Endothelial cell of umbilical vein (primary cell): ENCODE measurements around the gene TBCD. TPM values are rescaled to one million over a fixed set of nuclear protein-coding genes. Genes with fewer than 3 reads are reported as not detected.

Experiments
- BruUV-seq: library from RNA; stranded (reverse); fragments of 400-500 nt; replicated peaks from 2 replicates; lab custom pipeline; 2021; lab: Mats Ljungman, UMichigan
- CTCF ChIA-PET: fragments of 300-600, 350-600 bp; sonication (Branson Sonifier 250); formaldehyde crosslinking; loops from one replicate; lab custom pipeline; 2021; ENCODE audit warnings: antibody characterized with exemption, inconsistent platforms; lab: Charles Lee
- POLR2A ChIA-PET: fragments of 300-600, 350-600 bp; sonication (Branson Sonifier 250); formaldehyde crosslinking; loops from one replicate; lab custom pipeline; 2021; ENCODE audit warnings: antibody characterized with exemption, inconsistent platforms; lab: Charles Lee
- DNase-seq: peaks from one replicate; pipeline ENCODE4 v3.0.0-alpha.2; 2011; ENCODE audit warnings: low read depth, low spot score
- FAIRE-seq: peaks from 2 replicates; lab custom pipeline; 2011; peaks lifted over from hg19 to GRCh38; lab: Jason Lieb, UNC
- H2AFZ ChIP-seq: 2 replicates; pipeline ENCODE4 v1.6.0; 2012; ENCODE audit warnings: low read depth, low read length, control low read depth, inconsistent platforms
- H3K27ac ChIP-seq: 2 replicates; pipeline ENCODE4 v1.5.1; 2011; ENCODE audit warnings: low read depth, mild to moderate bottlenecking, control low read depth, low read length, moderate library complexity; ENCODE audit not compliant: insufficient read depth
- H3K27me3 ChIP-seq, 2 experiments: 2 replicates each; pipeline versions ENCODE4 v1.6.0 to v1.6.1; 2011; ENCODE audit warnings: low read length in 2 of 2, mixed read lengths in 1 of 2; ENCODE audit not compliant: control insufficient read depth in 2 of 2, insufficient read depth in 2 of 2
- H3K36me3 ChIP-seq, 2 experiments: 2 replicates in 1 of 2; 3 replicates in 1 of 2; pipeline ENCODE4 v1.5.1; 2011; ENCODE audit warnings: low read length in 2 of 2, mild to moderate bottlenecking in 1 of 2, moderate library complexity in 1 of 2; ENCODE audit not compliant: control insufficient read depth in 2 of 2, insufficient read depth in 2 of 2; ENCODE audit errors: extremely low read depth in 1 of 2
- H3K4me1 ChIP-seq: 3 replicates; pipeline ENCODE4 v1.5.1; 2011; ENCODE audit warnings: mild to moderate bottlenecking, low read length; ENCODE audit not compliant: control insufficient read depth, insufficient read depth; ENCODE audit errors: extremely low read depth
- H3K4me2 ChIP-seq: 2 replicates; pipeline ENCODE4 v1.6.1; 2011; ENCODE audit warnings: low read length, control low read depth, mixed read lengths; ENCODE audit not compliant: insufficient read depth
- H3K4me3 ChIP-seq, 3 experiments: fragments of 200-600 bp in 1 of 3; sonication (generic), shearing (Covaris generic) in 1 of 3; replicated peaks in 1 of 3; 2 replicates each; pipeline ENCODE4 v1.5.1; 2011 to 2016; ENCODE audit warnings: control low read depth in 3 of 3, low read length in 3 of 3, mild to moderate bottlenecking in 2 of 3, inconsistent platforms in 1 of 3, low read depth in 1 of 3, moderate library complexity in 1 of 3; ENCODE audit not compliant: insufficient read depth in 1 of 3
- H3K79me2 ChIP-seq: 2 replicates; pipeline ENCODE4 v1.6.0; 2012; ENCODE audit warnings: low read length, inconsistent platforms; ENCODE audit not compliant: control insufficient read depth, insufficient read depth
- H3K9ac ChIP-seq: replicated peaks from 2 replicates; pipeline ENCODE3; 2011; ENCODE audit warnings: low read length, control low read depth; ENCODE audit not compliant: insufficient read depth; ENCODE audit errors: extremely low read depth
- H3K9me1 ChIP-seq: replicated peaks from 3 replicates; pipeline ENCODE4 v1.6.0; 2011; ENCODE audit warnings: mild to moderate bottlenecking, low read length; ENCODE audit not compliant: control insufficient read depth, insufficient read depth; ENCODE audit errors: extremely low read depth
- H3K9me3 ChIP-seq: replicated peaks from 2 replicates; pipeline ENCODE4 v1.5.1; 2012; ENCODE audit warnings: low read length, inconsistent platforms; ENCODE audit not compliant: control insufficient read depth, insufficient read depth
- H4K20me1 ChIP-seq: replicated peaks from 2 replicates; pipeline ENCODE3; 2011; ENCODE audit warnings: mild to moderate bottlenecking, low read length; ENCODE audit not compliant: control insufficient read depth, insufficient read depth; ENCODE audit errors: extremely low read depth
- EZH2 ChIP-seq: IDR thresholded peaks from 2 replicates; pipeline ENCODE4 v1.6.1; 2012; ENCODE audit warnings: borderline replicate concordance, low read depth, mild to moderate bottlenecking, moderate library complexity, low read length, inconsistent platforms; ENCODE audit not compliant: severe bottlenecking
- FOS ChIP-seq: IDR thresholded peaks from 2 replicates; pipeline ENCODE4 v1.6.1; 2011; ENCODE audit warnings: mild to moderate bottlenecking, low read length, moderate library complexity, borderline replicate concordance; ENCODE audit not compliant: insufficient read depth
- GATA2 ChIP-seq: IDR thresholded peaks from 2 replicates; pipeline ENCODE4 v1.7.0; 2011; ENCODE audit warnings: low read depth, mild to moderate bottlenecking, moderate library complexity, mixed read lengths, low read length; ENCODE audit not compliant: insufficient read length, insufficient read depth
- JUN ChIP-seq: IDR thresholded peaks from 2 replicates; pipeline ENCODE4 v1.6.1; 2011; ENCODE audit warnings: borderline replicate concordance, low read depth; ENCODE audit not compliant: insufficient read length, insufficient read depth
- MYC ChIP-seq: IDR thresholded peaks from one replicate; pipeline ENCODE4 v1.6.1; 2011; ENCODE audit warnings: mild to moderate bottlenecking, low read depth, low read length
- POLR2A ChIP-seq: IDR thresholded peaks from 2 replicates; pipeline ENCODE4 v1.6.1; 2012; ENCODE audit warnings: low read depth, mild to moderate bottlenecking, control low read depth, low read length
- POLR2AphosphoS5 ChIP-seq: IDR thresholded peaks from 2 replicates; pipeline ENCODE4 v1.6.1; 2012; ENCODE audit warnings: low read depth, mild to moderate bottlenecking, control low read depth, low read length, moderate library complexity; ENCODE audit not compliant: insufficient read depth
- dilution Hi-C: fragments of 300-500 bp; cut with MboI; formaldehyde crosslinking; loops from one replicate; pipeline ENCODE4 v1.15.0; 2019; ENCODE audit warnings: low sequenced_read_pairs; ENCODE audit not compliant: extremely low pct_ligation_motif_present
- intact Hi-C: fragments of 100-400 bp; cut with micrococcal nuclease; formaldehyde crosslinking; loops from one replicate; pipeline ENCODE4 v1.10.0; 2022
- polyA plus RNA-seq, 4 experiments: library from polyadenylated mRNA; depleted of rRNA in 3 of 4; stranded (reverse) in 3 of 4; unstranded in 1 of 4; fragments of >200 nt; gene quantifications; 2 replicates each; pipeline versions ENCODE4 v1.2.1 to v1.2.3, GENCODE V29; 2011 to 2012; ENCODE audit warnings: missing spikeins in 1 of 4
- total RNA-seq: library from RNA; stranded (reverse); gene quantifications from 2 replicates; pipeline ENCODE4 v1.2.3, GENCODE V29; 2021
- TF ChIP-seq, protein P1 (sequence below): IDR thresholded peaks from 2 replicates; pipeline ENCODE4 v1.6.1; 2011; ENCODE audit not compliant: insufficient read depth, insufficient read length
- TF ChIP-seq, protein P2 (sequence below), 2 donors: IDR thresholded peaks; 1 replicate in 1 of 2; 2 replicates in 1 of 2; pipeline ENCODE4 v1.5.1; 2011; ENCODE audit warnings: low read length in 2 of 2, mild to moderate bottlenecking in 2 of 2, moderate library complexity in 2 of 2, control low read depth in 1 of 2, inconsistent platforms in 1 of 2, low read depth in 1 of 2; ENCODE audit not compliant: insufficient read depth in 1 of 2; ENCODE audit errors: extremely low read depth in 1 of 2

TBCD gene
- total and polyA plus RNA-seq, 2 donors (not counting 3 experiments of a cell fraction or from before 2014, with no cell fraction given) = 121 to 145 TPM

DNA sequence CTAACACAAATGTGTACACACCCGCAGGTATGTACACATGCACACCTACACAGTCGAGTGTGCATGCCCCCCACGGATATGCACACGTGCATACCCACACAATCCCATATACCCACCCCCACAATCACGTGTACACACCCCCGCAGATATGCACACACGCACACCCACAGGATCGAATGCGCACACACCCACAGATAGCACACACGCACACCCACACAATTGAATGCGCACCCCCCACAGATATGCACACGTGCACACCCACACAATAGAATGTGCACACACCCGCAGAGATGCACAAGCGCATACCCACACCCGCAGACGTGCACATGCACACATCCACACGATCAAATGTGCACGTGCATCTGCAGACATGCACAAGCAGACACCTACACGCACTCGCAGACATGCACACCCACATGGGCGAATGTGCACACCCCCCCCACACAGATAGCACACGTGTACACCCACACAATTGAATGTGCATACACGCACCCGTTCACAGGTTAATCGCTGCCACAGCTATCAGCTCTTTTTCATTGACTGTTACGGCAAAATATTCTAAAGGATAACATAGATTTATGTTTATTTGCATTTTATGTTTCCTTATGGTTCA, 77.1 kb downstream of the TBCD start:
- ChIA-PET CTCF (interaction anchor here (1.1 to 1.2 kb wide), 2 partner anchors 11 to 14 kb away, joined by 3 read pairs; no protein-coding TSS in a partner anchor), POLR2A (no interaction called here)
- dilution Hi-C loops = no loop called here
- no peak for DNase-seq
- no peaks in the 10 kb centered on the region for H3K27me3 ChIP-seq
- no peaks in the 10 kb centered on the region for H4K20me1 ChIP-seq
- H3K79me2 ChIP-seq = no peaks in the 10 kb centered on the region
- H3K36me3 ChIP-seq = peaks cover 0 to 4% of the 10 kb centered on the region in 2 experiments
- no peak overlapping the region for H3K4me3 ChIP-seq
- no peak overlapping the region for H3K4me2 ChIP-seq
- no peaks in the 10 kb centered on the region for H3K4me1 ChIP-seq
- no peak for FAIRE-seq
- BruUV-seq = no TSS peak
- H3K9ac ChIP-seq = no peak overlapping the region
- no peak overlapping the region for H2AFZ ChIP-seq
- intact Hi-C loops = no loop called here
- no peak overlapping the region for H3K27ac ChIP-seq
- no peaks in the 10 kb centered on the region for H3K9me3 ChIP-seq
- H3K9me1 ChIP-seq = no peaks in the 10 kb centered on the region
- TF ChIP-seq, protein P1, sequence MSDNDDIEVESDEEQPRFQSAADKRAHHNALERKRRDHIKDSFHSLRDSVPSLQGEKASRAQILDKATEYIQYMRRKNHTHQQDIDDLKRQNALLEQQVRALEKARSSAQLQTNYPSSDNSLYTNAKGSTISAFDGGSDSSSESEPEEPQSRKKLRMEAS = no peak
- TF ChIP-seq POLR2AphosphoS5 (no peak), EZH2 (no peak), POLR2A (no peak), FOS (no peak), MYC (no peak), GATA2 (no peak), JUN (no peak)
- TF ChIP-seq, protein P2, sequence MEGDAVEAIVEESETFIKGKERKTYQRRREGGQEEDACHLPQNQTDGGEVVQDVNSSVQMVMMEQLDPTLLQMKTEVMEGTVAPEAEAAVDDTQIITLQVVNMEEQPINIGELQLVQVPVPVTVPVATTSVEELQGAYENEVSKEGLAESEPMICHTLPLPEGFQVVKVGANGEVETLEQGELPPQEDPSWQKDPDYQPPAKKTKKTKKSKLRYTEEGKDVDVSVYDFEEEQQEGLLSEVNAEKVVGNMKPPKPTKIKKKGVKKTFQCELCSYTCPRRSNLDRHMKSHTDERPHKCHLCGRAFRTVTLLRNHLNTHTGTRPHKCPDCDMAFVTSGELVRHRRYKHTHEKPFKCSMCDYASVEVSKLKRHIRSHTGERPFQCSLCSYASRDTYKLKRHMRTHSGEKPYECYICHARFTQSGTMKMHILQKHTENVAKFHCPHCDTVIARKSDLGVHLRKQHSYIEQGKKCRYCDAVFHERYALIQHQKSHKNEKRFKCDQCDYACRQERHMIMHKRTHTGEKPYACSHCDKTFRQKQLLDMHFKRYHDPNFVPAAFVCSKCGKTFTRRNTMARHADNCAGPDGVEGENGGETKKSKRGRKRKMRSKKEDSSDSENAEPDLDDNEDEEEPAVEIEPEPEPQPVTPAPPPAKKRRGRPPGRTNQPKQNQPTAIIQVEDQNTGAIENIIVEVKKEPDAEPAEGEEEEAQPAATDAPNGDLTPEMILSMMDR (IDR thresholded peaks at IDR 0.05; ENCODE audit: extremely low read depth in 1 of 2, insufficient read depth in 1 of 2, low read depth in 1 of 2, low read length in 2 of 2) = no peak
